ENCODE data around the gene NF1.
A peak's percentile ranks its signal among the peaks of the same experiment; 100 is the strongest.

Gene NF1

GRCh38 chr17:31094600-31095235 lies at the start of gene NF1 (continued):
- TF ChIP-seq, protein P1, sequence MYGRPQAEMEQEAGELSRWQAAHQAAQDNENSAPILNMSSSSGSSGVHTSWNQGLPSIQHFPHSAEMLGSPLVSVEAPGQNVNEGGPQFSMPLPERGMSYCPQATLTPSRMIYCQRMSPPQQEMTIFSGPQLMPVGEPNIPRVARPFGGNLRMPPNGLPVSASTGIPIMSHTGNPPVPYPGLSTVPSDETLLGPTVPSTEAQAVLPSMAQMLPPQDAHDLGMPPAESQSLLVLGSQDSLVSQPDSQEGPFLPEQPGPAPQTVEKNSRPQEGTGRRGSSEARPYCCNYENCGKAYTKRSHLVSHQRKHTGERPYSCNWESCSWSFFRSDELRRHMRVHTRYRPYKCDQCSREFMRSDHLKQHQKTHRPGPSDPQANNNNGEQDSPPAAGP (tag by site-specific recombination; IDR thresholded peaks at IDR 0.05) = peak; percentile 67
- TF ChIP-seq, protein P2, sequence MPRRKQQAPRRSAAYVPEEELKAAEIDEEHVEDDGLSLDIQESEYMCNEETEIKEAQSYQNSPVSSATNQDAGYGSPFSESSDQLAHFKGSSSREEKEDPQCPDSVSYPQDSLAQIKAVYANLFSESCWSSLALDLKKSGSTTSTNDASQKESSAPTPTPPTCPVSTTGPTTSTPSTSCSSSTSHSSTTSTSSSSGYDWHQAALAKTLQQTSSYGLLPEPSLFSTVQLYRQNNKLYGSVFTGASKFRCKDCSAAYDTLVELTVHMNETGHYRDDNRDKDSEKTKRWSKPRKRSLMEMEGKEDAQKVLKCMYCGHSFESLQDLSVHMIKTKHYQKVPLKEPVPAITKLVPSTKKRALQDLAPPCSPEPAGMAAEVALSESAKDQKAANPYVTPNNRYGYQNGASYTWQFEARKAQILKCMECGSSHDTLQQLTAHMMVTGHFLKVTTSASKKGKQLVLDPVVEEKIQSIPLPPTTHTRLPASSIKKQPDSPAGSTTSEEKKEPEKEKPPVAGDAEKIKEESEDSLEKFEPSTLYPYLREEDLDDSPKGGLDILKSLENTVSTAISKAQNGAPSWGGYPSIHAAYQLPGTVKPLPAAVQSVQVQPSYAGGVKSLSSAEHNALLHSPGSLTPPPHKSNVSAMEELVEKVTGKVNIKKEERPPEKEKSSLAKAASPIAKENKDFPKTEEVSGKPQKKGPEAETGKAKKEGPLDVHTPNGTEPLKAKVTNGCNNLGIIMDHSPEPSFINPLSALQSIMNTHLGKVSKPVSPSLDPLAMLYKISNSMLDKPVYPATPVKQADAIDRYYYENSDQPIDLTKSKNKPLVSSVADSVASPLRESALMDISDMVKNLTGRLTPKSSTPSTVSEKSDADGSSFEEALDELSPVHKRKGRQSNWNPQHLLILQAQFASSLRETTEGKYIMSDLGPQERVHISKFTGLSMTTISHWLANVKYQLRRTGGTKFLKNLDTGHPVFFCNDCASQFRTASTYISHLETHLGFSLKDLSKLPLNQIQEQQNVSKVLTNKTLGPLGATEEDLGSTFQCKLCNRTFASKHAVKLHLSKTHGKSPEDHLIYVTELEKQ (tag by site-specific recombination; IDR thresholded peaks at IDR 0.05; ENCODE audit: borderline replicate concordance) = peak; percentile 43; the same call in 1 of the 2 replicates
- TF ChIP-seq ZFP69B (tag by site-specific recombination; IDR thresholded peaks at IDR 0.05) (peak; percentile 60; the same call in 1 of the 2 replicates), ZNF324 (tag by site-specific recombination; IDR thresholded peaks at IDR 0.05) (peak; percentile 72), ZBTB8A (tag by site-specific recombination; IDR thresholded peaks at IDR 0.05) (peak; percentile 50; the same call in 1 of the 2 replicates), KLF10 (tag by site-specific recombination; IDR thresholded peaks at IDR 0.05) (no peak), ZNF174 (tag by site-specific recombination; IDR thresholded peaks at IDR 0.05) (no peak), IKZF3 (tag by site-specific recombination; IDR thresholded peaks at IDR 0.05) (peak; percentile 74), ZNF335 (tag by site-specific recombination; conservative IDR thresholded peaks at IDR 0.05) (0 out of 2 replicates have a peak, but pooled peaks have one; percentile 6), ZNF2 (tag by site-specific recombination; IDR thresholded peaks at IDR 0.05) (0 out of 2 replicates have a peak, but pooled peaks have one; percentile 22), ZNF394 (tag by site-specific recombination; IDR thresholded peaks at IDR 0.05; ENCODE audit: borderline replicate concordance) (peak; percentile 52; the same call in 1 of the 2 replicates), BCL11B (tag by site-specific recombination; IDR thresholded peaks at IDR 0.05; ENCODE audit: low read depth) (0 out of 2 replicates have a peak, but pooled peaks have one; percentile 35), ZBTB48 (tag by site-specific recombination; IDR thresholded peaks at IDR 0.05) (peak; percentile 56; the same call in 1 of the 2 replicates), MEIS1 (CRISPR knock-in tag; IDR thresholded peaks at IDR 0.05; ENCODE audit: borderline replicate concordance) (no peak), ZNF600 (tag by site-specific recombination; IDR thresholded peaks at IDR 0.05) (0 out of 2 replicates have a peak, but pooled peaks have one; percentile 22), ZBTB26 (tag by site-specific recombination; optimal IDR thresholded peaks at IDR 0.05) (peak; percentile 65), ZNF629 (tag by site-specific recombination; IDR thresholded peaks at IDR 0.05) (peak; percentile 91), ZNF473 (tag by site-specific recombination; IDR thresholded peaks at IDR 0.05) (no peak), ZNF341 (tag by site-specific recombination; IDR thresholded peaks at IDR 0.05; ENCODE audit: low read depth) (0 out of 2 replicates have a peak, but pooled peaks have one; percentile 8)
- TF ChIP-seq, protein P3, sequence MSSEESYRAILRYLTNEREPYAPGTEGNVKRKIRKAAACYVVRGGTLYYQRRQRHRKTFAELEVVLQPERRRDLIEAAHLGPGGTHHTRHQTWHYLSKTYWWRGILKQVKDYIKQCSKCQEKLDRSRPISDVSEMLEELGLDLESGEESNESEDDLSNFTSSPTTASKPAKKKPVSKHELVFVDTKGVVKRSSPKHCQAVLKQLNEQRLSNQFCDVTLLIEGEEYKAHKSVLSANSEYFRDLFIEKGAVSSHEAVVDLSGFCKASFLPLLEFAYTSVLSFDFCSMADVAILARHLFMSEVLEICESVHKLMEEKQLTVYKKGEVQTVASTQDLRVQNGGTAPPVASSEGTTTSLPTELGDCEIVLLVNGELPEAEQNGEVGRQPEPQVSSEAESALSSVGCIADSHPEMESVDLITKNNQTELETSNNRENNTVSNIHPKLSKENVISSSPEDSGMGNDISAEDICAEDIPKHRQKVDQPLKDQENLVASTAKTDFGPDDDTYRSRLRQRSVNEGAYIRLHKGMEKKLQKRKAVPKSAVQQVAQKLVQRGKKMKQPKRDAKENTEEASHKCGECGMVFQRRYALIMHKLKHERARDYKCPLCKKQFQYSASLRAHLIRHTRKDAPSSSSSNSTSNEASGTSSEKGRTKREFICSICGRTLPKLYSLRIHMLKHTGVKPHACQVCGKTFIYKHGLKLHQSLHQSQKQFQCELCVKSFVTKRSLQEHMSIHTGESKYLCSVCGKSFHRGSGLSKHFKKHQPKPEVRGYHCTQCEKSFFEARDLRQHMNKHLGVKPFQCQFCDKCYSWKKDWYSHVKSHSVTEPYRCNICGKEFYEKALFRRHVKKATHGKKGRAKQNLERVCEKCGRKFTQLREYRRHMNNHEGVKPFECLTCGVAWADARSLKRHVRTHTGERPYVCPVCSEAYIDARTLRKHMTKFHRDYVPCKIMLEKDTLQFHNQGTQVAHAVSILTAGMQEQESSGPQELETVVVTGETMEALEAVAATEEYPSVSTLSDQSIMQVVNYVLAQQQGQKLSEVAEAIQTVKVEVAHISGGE (tag by site-specific recombination; conservative IDR thresholded peaks at IDR 0.05; ENCODE audit: low read depth) = peak; percentile 50
- TF ChIP-seq, protein P4, sequence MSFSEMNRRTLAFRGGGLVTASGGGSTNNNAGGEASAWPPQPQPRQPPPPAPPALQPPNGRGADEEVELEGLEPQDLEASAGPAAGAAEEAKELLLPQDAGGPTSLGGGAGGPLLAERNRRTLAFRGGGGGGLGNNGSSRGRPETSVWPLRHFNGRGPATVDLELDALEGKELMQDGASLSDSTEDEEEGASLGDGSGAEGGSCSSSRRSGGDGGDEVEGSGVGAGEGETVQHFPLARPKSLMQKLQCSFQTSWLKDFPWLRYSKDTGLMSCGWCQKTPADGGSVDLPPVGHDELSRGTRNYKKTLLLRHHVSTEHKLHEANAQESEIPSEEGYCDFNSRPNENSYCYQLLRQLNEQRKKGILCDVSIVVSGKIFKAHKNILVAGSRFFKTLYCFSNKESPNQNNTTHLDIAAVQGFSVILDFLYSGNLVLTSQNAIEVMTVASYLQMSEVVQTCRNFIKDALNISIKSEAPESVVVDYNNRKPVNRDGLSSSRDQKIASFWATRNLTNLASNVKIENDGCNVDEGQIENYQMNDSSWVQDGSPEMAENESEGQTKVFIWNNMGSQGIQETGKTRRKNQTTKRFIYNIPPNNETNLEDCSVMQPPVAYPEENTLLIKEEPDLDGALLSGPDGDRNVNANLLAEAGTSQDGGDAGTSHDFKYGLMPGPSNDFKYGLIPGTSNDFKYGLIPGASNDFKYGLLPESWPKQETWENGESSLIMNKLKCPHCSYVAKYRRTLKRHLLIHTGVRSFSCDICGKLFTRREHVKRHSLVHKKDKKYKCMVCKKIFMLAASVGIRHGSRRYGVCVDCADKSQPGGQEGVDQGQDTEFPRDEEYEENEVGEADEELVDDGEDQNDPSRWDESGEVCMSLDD (tag by site-specific recombination; IDR thresholded peaks at IDR 0.05) = peak; percentile 39; the same call in 1 of the 2 replicates
- TF ChIP-seq, protein P5, sequence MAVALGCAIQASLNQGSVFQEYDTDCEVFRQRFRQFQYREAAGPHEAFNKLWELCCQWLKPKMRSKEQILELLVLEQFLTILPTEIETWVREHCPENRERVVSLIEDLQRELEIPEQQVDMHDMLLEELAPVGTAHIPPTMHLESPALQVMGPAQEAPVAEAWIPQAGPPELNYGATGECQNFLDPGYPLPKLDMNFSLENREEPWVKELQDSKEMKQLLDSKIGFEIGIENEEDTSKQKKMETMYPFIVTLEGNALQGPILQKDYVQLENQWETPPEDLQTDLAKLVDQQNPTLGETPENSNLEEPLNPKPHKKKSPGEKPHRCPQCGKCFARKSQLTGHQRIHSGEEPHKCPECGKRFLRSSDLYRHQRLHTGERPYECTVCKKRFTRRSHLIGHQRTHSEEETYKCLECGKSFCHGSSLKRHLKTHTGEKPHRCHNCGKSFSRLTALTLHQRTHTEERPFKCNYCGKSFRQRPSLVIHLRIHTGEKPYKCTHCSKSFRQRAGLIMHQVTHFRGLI (tag by site-specific recombination; IDR thresholded peaks at IDR 0.05) = peak; percentile 62
- TF ChIP-seq, protein P6, sequence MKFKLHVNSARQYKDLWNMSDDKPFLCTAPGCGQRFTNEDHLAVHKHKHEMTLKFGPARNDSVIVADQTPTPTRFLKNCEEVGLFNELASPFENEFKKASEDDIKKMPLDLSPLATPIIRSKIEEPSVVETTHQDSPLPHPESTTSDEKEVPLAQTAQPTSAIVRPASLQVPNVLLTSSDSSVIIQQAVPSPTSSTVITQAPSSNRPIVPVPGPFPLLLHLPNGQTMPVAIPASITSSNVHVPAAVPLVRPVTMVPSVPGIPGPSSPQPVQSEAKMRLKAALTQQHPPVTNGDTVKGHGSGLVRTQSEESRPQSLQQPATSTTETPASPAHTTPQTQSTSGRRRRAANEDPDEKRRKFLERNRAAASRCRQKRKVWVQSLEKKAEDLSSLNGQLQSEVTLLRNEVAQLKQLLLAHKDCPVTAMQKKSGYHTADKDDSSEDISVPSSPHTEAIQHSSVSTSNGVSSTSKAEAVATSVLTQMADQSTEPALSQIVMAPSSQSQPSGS (tag by site-specific recombination; IDR thresholded peaks at IDR 0.05; ENCODE audit: low read depth) = peak; percentile 100

All from HEK293 (cell line).